Measurements from ENCODE around the gene NR1H2.
A peak's percentile ranks its signal among the peaks of the same experiment; 100 is the strongest.
"Not testable (repeated sequence)": the region's sequence is repeated elsewhere in the genome, so short reads cannot be mapped to it uniquely, and the experiment has no call there.

Gene NR1H2

GRCh38 chr19:50383001-50383851, 7.0 kb downstream of the NR1H2 start:
- TF ChIP-seq ZFX (IDR thresholded peaks at IDR 0.05) = no peak
- no peak for TF ChIP-seq CTCF (conservative IDR thresholded peaks at IDR 0.05)
- H3K27ac ChIP-seq = peak overlapping the region; percentile 88

- peak within 1 kb of the TSS; percentile 88 for H3K27ac ChIP-seq
- TF ChIP-seq CTCF (conservative IDR thresholded peaks at IDR 0.05) = no peak
- peak; percentile 41; the same call in 1 of the 2 replicates for TF ChIP-seq ZFX (IDR thresholded peaks at IDR 0.05)
Observed at GRCh38 chr19:50383852-50384684, 7.8 kb downstream of the NR1H2 start, which contains the start of gene POLD1. POLD1 (plus strand) TSS chr19:50384347; CDS start chr19:50398852, 14,505 bp downstream.

GRCh38 chr19:50384685-50385535, 8.7 kb downstream of the NR1H2 start:
- peak overlapping the region; percentile 88 for H3K27ac ChIP-seq
- TF ChIP-seq ZFX (IDR thresholded peaks at IDR 0.05) (peak; percentile 11; the same call in 1 of the 2 replicates), CTCF (conservative IDR thresholded peaks at IDR 0.05) (no peak)

GRCh38 chr19:50387176-50387867, 11.1 kb downstream of the NR1H2 start:
- TF ChIP-seq ZFX (IDR thresholded peaks at IDR 0.05) (no peak), CTCF (conservative IDR thresholded peaks at IDR 0.05) (no peak)
- no peak overlapping the region for H3K27ac ChIP-seq

- TF ChIP-seq CTCF (conservative IDR thresholded peaks at IDR 0.05) (no peak), ZFX (IDR thresholded peaks at IDR 0.05) (no peak)
- no peak overlapping the region for H3K27ac ChIP-seq
Observed at GRCh38 chr19:50387868-50388245, 11.6 kb downstream of the NR1H2 start.

GRCh38 chr19:50390295-50390694, 14.0 kb downstream of the NR1H2 start:
- not testable (repeated sequence) for H3K27ac ChIP-seq

GRCh38 chr19:50390952-50391351, 14.7 kb downstream of the NR1H2 start:
- not testable (repeated sequence) for H3K27ac ChIP-seq

All from C4-2B (cell line).